ENCODE measurements around the gene BLOC1S4.

Gene BLOC1S4

DNA sequence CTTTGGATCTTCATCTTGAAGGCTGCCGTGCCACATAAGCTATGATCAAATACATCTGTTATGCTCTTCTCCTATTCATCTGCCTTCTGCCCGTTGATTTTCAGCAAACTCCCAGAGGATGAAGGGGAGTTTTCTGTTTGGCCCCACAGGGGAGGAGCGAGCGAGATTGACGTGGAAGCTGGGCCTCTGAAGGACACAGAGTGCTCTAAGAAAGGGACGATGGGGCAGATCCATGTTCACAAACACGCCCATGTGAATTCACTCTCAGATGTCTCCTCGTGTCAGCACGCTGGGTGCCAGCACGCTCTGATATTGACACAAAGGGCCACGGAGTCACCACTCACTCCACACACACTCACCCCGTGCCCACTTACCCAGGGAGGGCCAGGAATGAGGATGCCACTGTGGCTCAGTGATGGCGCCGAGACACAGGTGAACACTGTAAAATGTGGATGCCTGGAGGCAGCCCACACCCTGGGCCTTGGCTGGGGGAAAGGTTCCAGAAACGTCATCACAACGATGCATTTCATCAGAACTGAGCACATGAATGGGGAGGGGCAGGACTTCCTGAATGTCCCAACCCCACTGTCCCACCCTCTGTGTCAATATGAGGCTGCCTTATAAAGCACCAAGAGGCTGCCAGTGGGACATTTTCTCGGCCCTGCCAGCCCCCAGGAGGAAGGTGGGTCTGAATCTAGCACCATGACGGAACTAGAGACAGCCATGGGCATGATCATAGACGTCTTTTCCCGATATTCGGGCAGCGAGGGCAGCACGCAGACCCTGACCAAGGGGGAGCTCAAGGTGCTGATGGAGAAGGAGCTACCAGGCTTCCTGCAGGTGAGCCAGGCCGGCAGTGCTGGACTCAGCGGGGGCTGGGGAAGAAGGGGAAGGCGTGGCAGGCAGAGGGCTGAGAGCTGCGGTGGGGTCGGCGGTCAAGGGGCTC, 22.5 kb upstream of the BLOC1S4 start, which contains the start of gene S100P:
Gene S100P, plus strand, starts transcription at position 648 of the 946 bp plus-strand sequence. Its CDS starts 55 bp downstream, at position 703.
- DNase-seq (ENCODE audit: low spot score): no peak
- in situ Hi-C loops (cut with MboI; ENCODE audit: low sequenced_read_pairs, unreplicated experiment): no loop called here
- TF ChIP-seq, protein P1, sequence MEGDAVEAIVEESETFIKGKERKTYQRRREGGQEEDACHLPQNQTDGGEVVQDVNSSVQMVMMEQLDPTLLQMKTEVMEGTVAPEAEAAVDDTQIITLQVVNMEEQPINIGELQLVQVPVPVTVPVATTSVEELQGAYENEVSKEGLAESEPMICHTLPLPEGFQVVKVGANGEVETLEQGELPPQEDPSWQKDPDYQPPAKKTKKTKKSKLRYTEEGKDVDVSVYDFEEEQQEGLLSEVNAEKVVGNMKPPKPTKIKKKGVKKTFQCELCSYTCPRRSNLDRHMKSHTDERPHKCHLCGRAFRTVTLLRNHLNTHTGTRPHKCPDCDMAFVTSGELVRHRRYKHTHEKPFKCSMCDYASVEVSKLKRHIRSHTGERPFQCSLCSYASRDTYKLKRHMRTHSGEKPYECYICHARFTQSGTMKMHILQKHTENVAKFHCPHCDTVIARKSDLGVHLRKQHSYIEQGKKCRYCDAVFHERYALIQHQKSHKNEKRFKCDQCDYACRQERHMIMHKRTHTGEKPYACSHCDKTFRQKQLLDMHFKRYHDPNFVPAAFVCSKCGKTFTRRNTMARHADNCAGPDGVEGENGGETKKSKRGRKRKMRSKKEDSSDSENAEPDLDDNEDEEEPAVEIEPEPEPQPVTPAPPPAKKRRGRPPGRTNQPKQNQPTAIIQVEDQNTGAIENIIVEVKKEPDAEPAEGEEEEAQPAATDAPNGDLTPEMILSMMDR (IDR thresholded peaks at IDR 0.05; ENCODE audit: borderline replicate concordance, control extremely low read depth, extremely low read depth, insufficient read depth, missing control alignments): no peak

DNA sequence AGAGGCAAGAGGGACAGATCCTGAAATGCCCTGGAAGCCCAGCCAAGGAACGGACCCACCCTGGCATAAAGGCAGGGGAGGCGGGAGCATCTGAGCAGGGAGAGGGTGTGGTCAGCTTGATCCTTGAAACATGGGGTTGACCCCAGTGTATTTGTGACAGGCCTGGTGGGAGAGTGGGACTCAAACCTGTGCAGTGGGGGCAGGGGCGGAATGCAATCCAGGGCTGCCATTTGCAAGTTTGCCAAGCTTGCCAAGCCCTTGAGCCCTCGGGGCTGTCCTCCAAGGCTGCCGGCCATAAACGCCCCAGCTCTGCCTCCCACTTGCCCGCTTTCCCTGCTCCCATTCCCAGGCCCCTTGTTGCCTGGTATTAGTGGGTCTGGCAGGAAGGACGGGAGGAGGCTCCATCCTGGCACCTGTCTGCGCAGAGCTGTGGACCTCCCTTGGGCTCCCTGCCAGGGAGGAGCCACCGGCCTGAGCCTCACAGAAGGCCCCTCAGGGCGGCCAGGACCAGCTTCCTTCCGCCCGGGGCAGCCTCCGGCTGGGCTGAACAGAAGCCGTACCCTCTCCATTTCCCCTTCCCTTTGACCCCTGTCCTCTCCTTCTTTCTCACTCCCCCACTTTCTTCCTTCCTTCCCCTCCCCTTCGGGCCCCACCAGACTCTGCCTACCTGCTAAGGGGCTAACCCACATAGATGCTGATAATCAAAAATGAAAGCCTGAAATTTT, 21.6 kb upstream of the BLOC1S4 start:
- TF ChIP-seq, protein P1 (IDR thresholded peaks at IDR 0.05; ENCODE audit: borderline replicate concordance, control extremely low read depth, extremely low read depth, insufficient read depth, missing control alignments): no peak
- in situ Hi-C loops (cut with MboI; ENCODE audit: low sequenced_read_pairs, unreplicated experiment): no loop called here
- DNase-seq (ENCODE audit: low spot score): peak; percentile 17

DNA sequence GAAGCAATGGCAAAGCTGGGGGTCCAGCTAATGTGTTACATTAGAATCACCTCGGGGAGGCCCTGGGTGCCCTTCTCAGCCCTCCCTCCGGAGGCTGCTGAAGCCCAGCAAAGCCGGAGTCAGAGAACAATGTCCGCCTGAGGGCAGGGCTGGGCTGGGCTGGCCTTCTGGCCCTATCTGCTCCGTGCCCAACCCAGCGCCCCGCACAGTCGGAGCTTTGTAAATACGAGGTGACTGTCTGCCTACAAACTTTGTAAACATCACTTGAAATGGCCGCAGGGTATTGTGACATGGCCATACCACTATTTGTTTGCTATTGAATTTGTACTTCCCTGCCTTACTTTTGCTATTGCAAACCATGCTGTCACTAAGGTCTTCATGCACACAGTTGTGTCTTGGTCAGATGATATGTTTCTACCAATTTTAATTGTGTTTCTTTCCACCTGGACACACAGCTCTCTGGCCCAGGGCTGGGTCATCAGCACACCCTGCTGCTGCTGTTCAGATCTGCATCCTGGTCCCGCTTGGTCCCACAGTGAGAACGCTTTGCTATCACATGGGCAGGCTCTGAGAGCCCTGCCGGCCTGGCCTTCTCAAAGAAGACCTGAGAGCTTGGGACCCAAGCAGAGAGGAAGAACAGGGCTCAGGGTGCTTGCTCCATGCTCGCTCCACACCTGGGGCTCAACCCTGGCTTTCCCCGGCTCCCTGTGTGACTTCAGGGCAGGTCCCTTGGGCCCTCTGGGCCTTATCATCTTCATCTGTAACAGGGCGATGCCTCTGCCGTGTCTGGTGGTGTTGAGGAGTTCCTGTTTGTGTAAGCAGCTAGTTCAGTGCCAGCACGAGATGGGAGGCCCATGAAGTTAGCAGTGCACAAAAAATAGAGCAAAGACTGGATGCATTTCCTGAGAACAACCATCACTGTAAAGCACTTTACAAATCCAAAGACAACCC, 20.0 kb upstream of the BLOC1S4 start:
- in situ Hi-C loops (cut with MboI; ENCODE audit: low sequenced_read_pairs, unreplicated experiment): no loop called here
- no peak for DNase-seq (ENCODE audit: low spot score)

DNA sequence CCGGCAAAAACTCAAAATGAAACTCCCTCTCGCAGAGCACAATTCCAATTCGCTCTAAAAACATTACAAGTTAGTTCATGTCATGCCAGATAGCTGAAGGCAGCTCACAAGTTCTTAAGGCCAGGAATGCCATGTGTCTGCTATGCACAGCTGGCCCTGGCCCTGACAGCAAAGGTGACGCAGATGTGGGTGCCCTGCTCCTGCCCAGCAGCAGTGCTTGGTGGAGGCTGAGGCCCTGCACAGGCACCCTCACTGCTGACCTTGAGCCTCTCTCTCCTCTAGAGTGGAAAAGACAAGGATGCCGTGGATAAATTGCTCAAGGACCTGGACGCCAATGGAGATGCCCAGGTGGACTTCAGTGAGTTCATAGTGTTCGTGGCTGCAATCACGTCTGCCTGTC, 19.4 kb upstream of the BLOC1S4 start:
- TF ChIP-seq, protein P1 (IDR thresholded peaks at IDR 0.05; ENCODE audit: borderline replicate concordance, control extremely low read depth, extremely low read depth, insufficient read depth, missing control alignments): no peak

More for the DNA sequence above, 20.0 kb upstream of the BLOC1S4 start:
- TF ChIP-seq, protein P1 (IDR thresholded peaks at IDR 0.05; ENCODE audit: borderline replicate concordance, control extremely low read depth, extremely low read depth, insufficient read depth, missing control alignments): no peak

DNA sequence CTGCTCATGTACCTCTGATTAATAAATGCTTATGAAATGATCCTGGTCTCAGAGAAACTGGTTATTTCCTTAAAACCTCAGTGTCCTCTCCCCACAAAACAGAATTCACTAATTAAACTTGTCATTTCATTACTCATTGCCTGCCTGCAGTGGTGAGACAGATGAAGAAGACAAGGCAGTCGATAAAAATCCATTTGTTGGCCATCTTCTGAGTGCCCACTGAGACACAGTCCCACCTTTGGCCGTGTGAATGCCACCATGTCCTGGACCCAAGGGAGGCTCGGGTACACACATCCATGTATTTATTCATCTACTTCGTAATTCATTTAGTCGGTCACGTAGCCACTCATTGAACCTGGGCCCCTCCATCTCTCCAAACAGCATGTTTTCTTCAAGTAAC, 18.8 kb upstream of the BLOC1S4 start:
- in situ Hi-C loops (cut with MboI; ENCODE audit: low sequenced_read_pairs, unreplicated experiment): no loop called here
- TF ChIP-seq, protein P1 (IDR thresholded peaks at IDR 0.05; ENCODE audit: borderline replicate concordance, control extremely low read depth, extremely low read depth, insufficient read depth, missing control alignments): no peak
- DNase-seq (ENCODE audit: low spot score): no peak

More for the DNA sequence above, 19.4 kb upstream of the BLOC1S4 start:
- in situ Hi-C loops (cut with MboI; ENCODE audit: low sequenced_read_pairs, unreplicated experiment): no loop called here
- DNase-seq (ENCODE audit: low spot score): no peak
